ENCODE data around the gene GRIN2A. TPM values are rescaled to one million over a fixed set of nuclear protein-coding genes. Genes with fewer than 3 reads are reported as not detected.

GRIN2A gene
- total and polyA plus RNA-seq, 2 of the 8 experiments (the other 6 are each of a cell fraction or from before 2014, with no cell fraction given), result 0.18 to 1.8 TPM

- Histone ChIP-seq H2BK5ac (ENCODE audit: low read depth, low read length) (no peak overlapping the region), H3K18ac (ENCODE audit: extremely low read depth, low read length) (no peak overlapping the region), H3K36me3 (ENCODE audit: control insufficient read depth in 2 of 4, insufficient read depth in 4 of 4, low read length in 3 of 4) (0 out of 8 replicates have a peak, but pooled peaks cover 0 to 2% (median 0%) of the 10 kb centered on the region in 4 experiments), H3K27me3 (replicated peaks in 1 of 4; ENCODE audit: control insufficient read depth in 3 of 4, extremely low read depth in 1 of 4, insufficient read depth in 3 of 4, low read length in 3 of 4) (peaks cover 0 to 1% (median 0%) of the 10 kb centered on the region in 4 experiments; a peak in 1 of 7 replicates), H4K20me1 (replicated peaks in 1 of 2; ENCODE audit: control insufficient read depth in 1 of 2, insufficient read depth in 2 of 2, low read length in 2 of 2) (no peaks in the 10 kb centered on the region), H3K14ac (ENCODE audit: insufficient read length) (no peak overlapping the region), H3K4me3 (ENCODE audit: extremely low read depth in 1 of 4, insufficient read depth in 2 of 4, low read depth in 3 of 4, low read length in 4 of 4) (no peak overlapping the region), H3K9me3 (ENCODE audit: insufficient read depth in 2 of 2, low read depth in 1 of 2, low read length in 1 of 2) (no peaks in the 10 kb centered on the region), H3K23ac (ENCODE audit: insufficient read length) (no peak overlapping the region), H3K4ac (replicated peaks; ENCODE audit: insufficient read length, low read depth, low read length) (no peak overlapping the region), H2BK120ac (replicated peaks; ENCODE audit: low read depth, low read length) (no peak overlapping the region), H4K8ac (ENCODE audit: extremely low read depth, insufficient read depth, low read length) (no peak overlapping the region), H2BK12ac (ENCODE audit: low read depth, low read length) (no peak overlapping the region), H2AK5ac (ENCODE audit: low read depth, low read length) (no peak overlapping the region), H4K5ac (ENCODE audit: insufficient read length, low read depth, low read length) (no peak overlapping the region), H3K27ac (ENCODE audit: low read depth, low read length) (no peak overlapping the region), H3K79me2 (ENCODE audit: control insufficient read depth in 1 of 2, insufficient read depth in 2 of 2, low read length in 2 of 2) (no peaks in the 10 kb centered on the region), H3K79me1 (ENCODE audit: low read depth, low read length) (no peaks in the 10 kb centered on the region), H2BK20ac (ENCODE audit: low read length) (no peak overlapping the region), H3K9ac (replicated peaks in 1 of 4; ENCODE audit: extremely low read depth in 1 of 4, low read depth in 3 of 4, low read length in 3 of 4) (no peak overlapping the region), H3K4me1 (replicated peaks in 1 of 4; ENCODE audit: control insufficient read depth in 3 of 4, insufficient read depth in 4 of 4, low read length in 3 of 4) (no peaks in the 10 kb centered on the region), H3K23me2 (ENCODE audit: low read depth, low read length) (no peaks in the 10 kb centered on the region; the same call in 1 of the 2 replicates), H2AFZ (ENCODE audit: low read length) (no peak overlapping the region), H3K56ac (replicated peaks; ENCODE audit: insufficient read length, low read depth, low read length) (no peak overlapping the region), H4K91ac (replicated peaks; ENCODE audit: insufficient read length, low read length) (no peak overlapping the region), H2BK15ac (ENCODE audit: low read length) (no peak overlapping the region), H3K4me2 (ENCODE audit: insufficient read depth in 1 of 2, low read depth in 2 of 2, low read length in 2 of 2) (no peak overlapping the region)
- CTCF ChIA-PET (ENCODE audit: partially characterized antibody), result interaction anchor here (0.6 to 2.4 kb wide), 5 partner anchors 36 to 272 kb away, joined by 3 to 9 read pairs (median 3); no protein-coding TSS in a partner anchor
- DNase-seq (ENCODE audit: low read depth in 1 of 2, low spot score in 2 of 2) (no peak), FAIRE-seq (no peak)
- POLR2A ChIA-PET (ENCODE audit: partially characterized antibody), result interaction anchor here (1.1 kb wide), 1 partner anchor 62 kb away, joined by 3 read pairs; no protein-coding TSS in a partner anchor
- TF ChIP-seq CHD7 (IDR thresholded peaks at IDR 0.05; ENCODE audit: insufficient replicate concordance, low read length), result no peak
Measured at GRCh38 chr16:9741776-9742175, 440.5 kb downstream of the GRIN2A start.
